ENCODE measurements around the gene AIFM1.

Gene AIFM1

GRCh38 chrX:130139474-130140201 is 26.0 kb downstream of the AIFM1 start:
- no peak for DNase-seq (ENCODE audit: low read depth)
- Histone ChIP-seq H3K36me3 (ENCODE audit: control insufficient read depth, insufficient read depth, low read length, severe bottlenecking) (peaks cover 62% of the 10 kb centered on the region), H3K4me1 (ENCODE audit: control insufficient read depth, insufficient read depth, low read length) (no peaks in the 10 kb centered on the region), H3K4me3 (ENCODE audit: low read length) (no peak overlapping the region), H3K9me3 (ENCODE audit: control insufficient read depth, low read length) (no peaks in the 10 kb centered on the region), H3K9ac (ENCODE audit: low read length) (no peak overlapping the region), H3K27me3 (replicated peaks; ENCODE audit: control insufficient read depth, insufficient read depth, low read length) (peaks cover 12% of the 10 kb centered on the region)

- H3K9me3 ChIP-seq (ENCODE audit: control insufficient read depth, low read length): no peaks in the 10 kb centered on the region
- no peak for DNase-seq (ENCODE audit: low read depth)
- H3K36me3 ChIP-seq (ENCODE audit: control insufficient read depth, insufficient read depth, low read length, severe bottlenecking): peaks cover 63% of the 10 kb centered on the region
- no peak overlapping the region for H3K9ac ChIP-seq (ENCODE audit: low read length)
- H3K4me3 ChIP-seq (ENCODE audit: low read length): no peak overlapping the region
- no peaks in the 10 kb centered on the region for H3K4me1 ChIP-seq (ENCODE audit: control insufficient read depth, insufficient read depth, low read length)
- H3K27me3 ChIP-seq (replicated peaks; ENCODE audit: control insufficient read depth, insufficient read depth, low read length): peaks cover 12% of the 10 kb centered on the region
Observed at GRCh38 chrX:130136961-130137360, 28.7 kb downstream of the AIFM1 start.

GRCh38 chrX:130136496-130136895 is 29.1 kb downstream of the AIFM1 start:
- Histone ChIP-seq H3K4me1 (ENCODE audit: control insufficient read depth, insufficient read depth, low read length) (no peaks in the 10 kb centered on the region), H3K4me3 (ENCODE audit: low read length) (no peak overlapping the region), H3K9me3 (ENCODE audit: control insufficient read depth, low read length) (no peaks in the 10 kb centered on the region), H3K9ac (ENCODE audit: low read length) (no peak overlapping the region), H3K36me3 (ENCODE audit: control insufficient read depth, insufficient read depth, low read length, severe bottlenecking) (peaks cover 63% of the 10 kb centered on the region), H3K27me3 (replicated peaks; ENCODE audit: control insufficient read depth, insufficient read depth, low read length) (peaks cover 9% of the 10 kb centered on the region)
- no peak for DNase-seq (ENCODE audit: low read depth)

- no peak for DNase-seq (ENCODE audit: low read depth)
- Histone ChIP-seq H3K36me3 (ENCODE audit: control insufficient read depth, insufficient read depth, low read length, severe bottlenecking) (peaks cover 57% of the 10 kb centered on the region), H3K9ac (ENCODE audit: low read length) (no peak overlapping the region), H3K27me3 (replicated peaks; ENCODE audit: control insufficient read depth, insufficient read depth, low read length) (peaks cover 2% of the 10 kb centered on the region), H3K4me1 (ENCODE audit: control insufficient read depth, insufficient read depth, low read length) (peaks cover under 1% of the 10 kb centered on the region), H3K4me3 (ENCODE audit: low read length) (no peak overlapping the region), H3K9me3 (ENCODE audit: control insufficient read depth, low read length) (no peaks in the 10 kb centered on the region)
Observed at GRCh38 chrX:130130990-130131389, 34.7 kb downstream of the AIFM1 start.

DNA sequence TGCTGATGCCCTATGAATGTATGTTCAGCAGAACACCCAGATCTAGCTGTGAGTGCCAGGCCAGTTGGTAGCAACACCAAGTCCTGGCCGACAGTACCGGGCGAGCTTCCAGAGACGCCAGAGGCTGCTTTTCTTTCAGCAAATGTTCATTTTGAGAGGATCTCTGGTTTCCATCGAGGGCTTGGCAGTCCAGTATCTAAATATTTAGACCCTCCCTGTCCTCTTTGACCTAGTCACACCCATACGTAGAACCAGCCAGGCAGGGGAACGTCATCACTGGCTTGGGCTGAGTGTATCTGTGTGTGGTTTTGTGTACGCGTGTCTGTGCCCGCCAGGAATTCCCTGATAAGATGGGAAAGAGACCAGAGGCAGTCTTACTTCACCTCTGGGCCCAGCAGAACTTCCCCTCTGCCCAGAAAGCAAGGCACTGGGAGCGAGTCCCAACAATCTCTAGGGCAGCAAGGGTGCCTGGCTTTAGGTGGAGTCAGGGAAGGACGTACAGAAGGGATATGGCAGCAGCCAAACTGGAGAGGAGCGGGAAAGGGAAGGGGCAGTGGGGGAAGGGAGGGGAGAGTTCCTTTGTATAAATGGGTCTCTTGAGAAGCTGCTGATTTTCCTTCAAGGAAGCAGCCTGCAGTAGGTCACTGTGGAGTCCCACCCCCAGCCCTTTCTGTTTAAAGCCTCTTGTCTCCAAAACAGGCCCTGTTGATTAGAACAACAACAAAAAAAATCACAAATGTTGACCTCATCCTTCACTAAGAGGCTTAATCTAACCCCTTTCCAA is 40.4 kb downstream of the AIFM1 start:
- peaks cover 2% of the 10 kb centered on the region for H3K27me3 ChIP-seq (replicated peaks; ENCODE audit: control insufficient read depth, insufficient read depth, low read length)

GRCh38 chrX:130124577-130124976 is 41.1 kb downstream of the AIFM1 start:
- Histone ChIP-seq H3K4me1 (ENCODE audit: control insufficient read depth, insufficient read depth, low read length) (peaks cover 19% of the 10 kb centered on the region), H3K36me3 (ENCODE audit: control insufficient read depth, insufficient read depth, low read length, severe bottlenecking) (peaks cover 9% of the 10 kb centered on the region), H3K27me3 (replicated peaks; ENCODE audit: control insufficient read depth, insufficient read depth, low read length) (peaks cover 2% of the 10 kb centered on the region), H3K9ac (ENCODE audit: low read length) (no peak overlapping the region), H3K4me3 (ENCODE audit: low read length) (no peak overlapping the region), H3K9me3 (ENCODE audit: control insufficient read depth, low read length) (peaks cover 4% of the 10 kb centered on the region)
- DNase-seq (ENCODE audit: low read depth): no peak

More for the DNA sequence above, 40.4 kb downstream of the AIFM1 start:
- H3K4me1 ChIP-seq (ENCODE audit: control insufficient read depth, insufficient read depth, low read length): peaks cover 18% of the 10 kb centered on the region
- no peak overlapping the region for H3K4me3 ChIP-seq (ENCODE audit: low read length)
- peaks cover 13% of the 10 kb centered on the region for H3K36me3 ChIP-seq (ENCODE audit: control insufficient read depth, insufficient read depth, low read length, severe bottlenecking)
- DNase-seq (ENCODE audit: low read depth): no peak
- peaks cover 4% of the 10 kb centered on the region for H3K9me3 ChIP-seq (ENCODE audit: control insufficient read depth, low read length)
- peak overlapping the region; percentile 43 for H3K9ac ChIP-seq (ENCODE audit: low read length)

- DNase-seq (ENCODE audit: low read depth): no peak
- H3K36me3 ChIP-seq (ENCODE audit: control insufficient read depth, insufficient read depth, low read length, severe bottlenecking): no peaks in the 10 kb centered on the region
- H3K4me1 ChIP-seq (ENCODE audit: control insufficient read depth, insufficient read depth, low read length): peaks cover 36% of the 10 kb centered on the region
- H3K9me3 ChIP-seq (ENCODE audit: control insufficient read depth, low read length): peaks cover 4% of the 10 kb centered on the region
- peak overlapping the region; percentile 58 for H3K9ac ChIP-seq (ENCODE audit: low read length)
- H3K27me3 ChIP-seq (replicated peaks; ENCODE audit: control insufficient read depth, insufficient read depth, low read length): peaks cover 2% of the 10 kb centered on the region
- peak overlapping the region; percentile 59 for H3K4me3 ChIP-seq (ENCODE audit: low read length)
Observed at GRCh38 chrX:130121505-130121800, 44.2 kb downstream of the AIFM1 start.

DNA sequence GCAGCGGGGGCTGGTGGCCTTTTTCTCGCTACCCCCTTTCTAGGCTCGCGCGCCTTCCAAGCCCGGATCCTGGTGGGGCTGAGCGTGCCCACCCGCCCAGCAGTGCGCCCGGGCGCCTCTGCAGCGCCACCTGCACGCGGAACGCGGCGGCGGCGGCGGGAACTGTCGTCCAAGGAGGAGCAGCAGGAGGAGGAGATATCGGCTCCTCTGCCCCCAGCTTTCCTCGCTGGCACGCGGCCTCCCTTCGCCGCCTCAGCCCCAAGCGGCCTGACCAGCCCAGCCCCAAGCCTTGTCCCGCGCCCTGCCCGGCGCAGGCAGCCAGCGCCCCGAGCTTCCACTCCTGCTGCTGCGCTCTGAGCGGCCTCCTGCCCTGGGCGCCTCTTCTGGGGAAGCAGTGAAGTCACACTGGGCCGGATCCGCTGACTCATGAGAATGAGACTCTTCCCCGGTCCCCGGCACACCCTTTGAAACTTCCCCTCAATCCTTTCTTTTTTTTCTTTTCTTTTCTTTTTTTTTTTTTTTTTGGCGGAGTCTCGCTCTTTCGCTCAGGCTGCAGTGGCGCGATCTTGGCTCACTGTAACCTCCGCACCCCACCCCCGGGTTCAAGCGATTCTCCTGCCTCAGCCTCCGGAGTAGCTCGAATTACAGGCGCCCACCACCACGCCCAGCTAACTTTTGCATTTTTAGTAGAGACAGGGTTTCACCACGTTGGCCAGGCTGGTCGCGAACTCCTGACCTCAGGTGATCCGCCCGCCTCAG is 44.7 kb downstream of the AIFM1 start:
- no peaks in the 10 kb centered on the region for H3K36me3 ChIP-seq (ENCODE audit: control insufficient read depth, insufficient read depth, low read length, severe bottlenecking)
- H3K4me3 ChIP-seq (ENCODE audit: low read length): peak overlapping the region; percentile 59
- peaks cover 4% of the 10 kb centered on the region for H3K9me3 ChIP-seq (ENCODE audit: control insufficient read depth, low read length)
- peak; percentile 87 for DNase-seq (ENCODE audit: low read depth)
- peaks cover 34% of the 10 kb centered on the region for H3K4me1 ChIP-seq (ENCODE audit: control insufficient read depth, insufficient read depth, low read length)
- H3K9ac ChIP-seq (ENCODE audit: low read length): peak overlapping the region; percentile 58
- peaks cover 2% of the 10 kb centered on the region for H3K27me3 ChIP-seq (replicated peaks; ENCODE audit: control insufficient read depth, insufficient read depth, low read length)

GRCh38 chrX:130120321-130120731 is 45.3 kb downstream of the AIFM1 start:
- H3K9me3 ChIP-seq (ENCODE audit: control insufficient read depth, low read length): peaks cover 4% of the 10 kb centered on the region
- peaks cover 28% of the 10 kb centered on the region for H3K4me1 ChIP-seq (ENCODE audit: control insufficient read depth, insufficient read depth, low read length)
- peaks cover 2% of the 10 kb centered on the region for H3K27me3 ChIP-seq (replicated peaks; ENCODE audit: control insufficient read depth, insufficient read depth, low read length)
- no peaks in the 10 kb centered on the region for H3K36me3 ChIP-seq (ENCODE audit: control insufficient read depth, insufficient read depth, low read length, severe bottlenecking)
- H3K9ac ChIP-seq (ENCODE audit: low read length): peak overlapping the region; percentile 58
- H3K4me3 ChIP-seq (ENCODE audit: low read length): peak overlapping the region; percentile 50
- DNase-seq (ENCODE audit: low read depth): peak; percentile 39

DNA sequence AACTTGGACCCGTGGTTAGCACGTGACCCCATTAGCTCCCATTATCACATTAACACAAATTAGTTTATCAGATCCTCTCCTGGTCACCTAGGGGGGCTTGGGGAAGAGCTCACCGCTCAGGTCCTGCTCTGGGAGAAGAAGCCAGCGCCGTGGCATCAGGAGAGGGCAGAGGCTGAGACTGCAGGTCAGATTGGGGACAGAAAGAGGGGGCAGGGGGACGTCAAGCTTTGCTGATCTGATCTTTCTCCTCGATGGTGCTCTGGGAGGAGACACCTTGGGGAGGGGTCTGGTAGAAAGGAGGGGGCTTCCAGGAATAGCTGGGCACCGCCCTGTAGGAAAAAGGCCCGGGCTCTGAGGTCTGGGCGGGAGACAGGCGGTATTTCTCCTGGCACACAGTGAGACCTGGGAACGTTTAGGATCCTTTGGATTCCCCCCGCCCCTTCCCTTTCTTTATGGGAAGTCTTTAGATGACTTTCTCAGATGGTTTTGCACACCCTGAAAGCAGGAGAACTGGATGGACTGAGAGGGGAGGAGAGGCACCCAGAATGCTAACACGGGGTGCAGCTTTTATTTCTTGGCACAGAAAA is 46.2 kb downstream of the AIFM1 start:
- Histone ChIP-seq H3K4me1 (ENCODE audit: control insufficient read depth, insufficient read depth, low read length) (peaks cover 21% of the 10 kb centered on the region), H3K9me3 (ENCODE audit: control insufficient read depth, low read length) (peaks cover 4% of the 10 kb centered on the region), H3K36me3 (ENCODE audit: control insufficient read depth, insufficient read depth, low read length, severe bottlenecking) (no peaks in the 10 kb centered on the region), H3K27me3 (replicated peaks; ENCODE audit: control insufficient read depth, insufficient read depth, low read length) (peaks cover 1% of the 10 kb centered on the region), H3K9ac (ENCODE audit: low read length) (peak overlapping the region; percentile 52), H3K4me3 (ENCODE audit: low read length) (peak overlapping the region; percentile 13)
- no peak for DNase-seq (ENCODE audit: low read depth)

Data from adipocyte (in vitro differentiated cells).